GM12865 (cell line): ENCODE results near the gene MEF2C.

Experiments used
- DNase-seq: peaks from one replicate; pipeline ENCODE4 v3.0.0; 2010; ENCODE audit warnings: low read depth
- H3K4me3 ChIP-seq: 2 replicates; pipeline ENCODE4 v1.5.1; 2011; ENCODE audit warnings: mild to moderate bottlenecking, low read depth, low read length, control low read depth
- TF ChIP-seq, protein P1 (sequence below): IDR thresholded peaks from 2 replicates; pipeline ENCODE4 v1.5.1; 2011; ENCODE audit warnings: low read length, control low read depth, low read depth, inconsistent platforms; ENCODE audit not compliant: insufficient read depth; ENCODE audit errors: missing control alignments

Gene MEF2C

GRCh38 chr5:88847420-88847819 lies 35.6 kb downstream of the MEF2C start:
- no peak for DNase-seq
- TF ChIP-seq, protein P1, sequence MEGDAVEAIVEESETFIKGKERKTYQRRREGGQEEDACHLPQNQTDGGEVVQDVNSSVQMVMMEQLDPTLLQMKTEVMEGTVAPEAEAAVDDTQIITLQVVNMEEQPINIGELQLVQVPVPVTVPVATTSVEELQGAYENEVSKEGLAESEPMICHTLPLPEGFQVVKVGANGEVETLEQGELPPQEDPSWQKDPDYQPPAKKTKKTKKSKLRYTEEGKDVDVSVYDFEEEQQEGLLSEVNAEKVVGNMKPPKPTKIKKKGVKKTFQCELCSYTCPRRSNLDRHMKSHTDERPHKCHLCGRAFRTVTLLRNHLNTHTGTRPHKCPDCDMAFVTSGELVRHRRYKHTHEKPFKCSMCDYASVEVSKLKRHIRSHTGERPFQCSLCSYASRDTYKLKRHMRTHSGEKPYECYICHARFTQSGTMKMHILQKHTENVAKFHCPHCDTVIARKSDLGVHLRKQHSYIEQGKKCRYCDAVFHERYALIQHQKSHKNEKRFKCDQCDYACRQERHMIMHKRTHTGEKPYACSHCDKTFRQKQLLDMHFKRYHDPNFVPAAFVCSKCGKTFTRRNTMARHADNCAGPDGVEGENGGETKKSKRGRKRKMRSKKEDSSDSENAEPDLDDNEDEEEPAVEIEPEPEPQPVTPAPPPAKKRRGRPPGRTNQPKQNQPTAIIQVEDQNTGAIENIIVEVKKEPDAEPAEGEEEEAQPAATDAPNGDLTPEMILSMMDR, result no peak
- no peak overlapping the region for H3K4me3 ChIP-seq

GRCh38 chr5:88846434-88846833 lies 36.5 kb downstream of the MEF2C start:
- TF ChIP-seq, protein P1, result no peak
- no peak overlapping the region for H3K4me3 ChIP-seq
- no peak for DNase-seq

DNA sequence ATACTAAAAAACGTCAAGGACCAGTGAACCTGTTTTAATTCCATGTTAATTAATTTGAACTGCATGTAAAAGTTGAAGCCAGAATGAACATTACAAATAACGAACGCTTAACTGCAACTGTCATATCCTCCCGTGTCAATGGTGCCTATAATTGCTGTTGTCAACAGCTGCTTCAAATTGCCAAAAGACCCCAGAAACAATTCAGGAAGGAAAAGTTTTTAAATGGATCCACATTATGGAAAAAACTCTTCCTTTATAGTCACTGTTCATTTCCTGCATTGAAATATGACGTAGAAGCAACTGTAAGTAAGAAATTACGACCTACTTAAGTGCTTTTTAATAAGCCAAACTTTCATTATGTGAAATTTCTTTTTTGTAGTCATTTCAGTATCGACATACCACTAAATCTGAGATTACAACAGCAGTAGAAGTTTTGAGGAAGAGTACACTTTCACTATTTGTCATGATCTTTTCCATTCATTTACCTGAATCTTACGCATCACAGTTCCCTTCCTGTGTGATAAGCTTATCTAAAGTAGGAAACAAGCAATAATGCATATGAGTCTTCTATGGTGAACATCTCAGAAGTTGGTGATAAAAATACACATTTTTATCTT lies 37.8 kb downstream of the MEF2C start:
- TF ChIP-seq, protein P1, result no peak
- H3K4me3 ChIP-seq, result no peak overlapping the region
- peak; percentile 75 for DNase-seq

GRCh38 chr5:88842784-88843183 lies 40.2 kb downstream of the MEF2C start:
- H3K4me3 ChIP-seq, result no peak overlapping the region
- TF ChIP-seq, protein P1, result no peak
- peak; percentile 44 for DNase-seq

GRCh38 chr5:88841212-88841611 lies 41.8 kb downstream of the MEF2C start:
- H3K4me3 ChIP-seq, result no peak overlapping the region
- DNase-seq, result no peak
- TF ChIP-seq, protein P1, result no peak

- H3K4me3 ChIP-seq, result no peak overlapping the region
- TF ChIP-seq, protein P1, result no peak
- DNase-seq, result no peak
These were observed 42.5 kb downstream of the MEF2C start for GRCh38 chr5:88840495-88840894.

DNA sequence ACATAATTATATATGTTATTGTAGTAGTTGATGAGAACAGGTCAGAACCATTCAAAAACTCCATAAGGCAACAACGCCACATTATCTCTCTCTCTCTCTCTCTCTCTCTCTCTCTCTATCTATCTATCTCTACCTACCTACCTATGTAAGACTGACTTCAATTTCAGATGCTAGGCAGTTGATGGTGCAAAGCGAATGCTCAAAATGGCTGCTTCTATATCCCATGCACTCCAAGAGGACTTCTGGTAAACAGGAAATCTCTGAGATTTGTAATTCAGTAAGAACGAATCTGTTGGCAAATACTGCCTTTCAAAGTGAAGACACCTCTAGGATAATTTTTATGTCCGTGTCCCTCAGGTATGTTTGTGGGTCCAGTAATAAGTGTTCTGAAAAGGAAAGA lies 43.7 kb downstream of the MEF2C start:
- TF ChIP-seq, protein P1, result no peak
- DNase-seq, result no peak
- H3K4me3 ChIP-seq, result no peak overlapping the region
